Fibroblast of skin of left quadriceps (primary cell): Measurements from ENCODE around the gene PAPLN.
A peak's percentile ranks its signal among the peaks of the same experiment; 100 is the strongest.
"Not testable (repeated sequence)": the region's sequence is repeated elsewhere in the genome, so short reads cannot be mapped to it uniquely, and the experiment has no call there.

Experiments used
- DNase-seq, 2 experiments: peaks; one replicate each; pipeline ENCODE4 v3.0.0-alpha.2; 2013; ENCODE audit warnings: low read depth in 2 of 2

PAPLN gene

GRCh38 chr14:73237219-73237785 lies at the start of gene PAPLN:
TSS of gene PAPLN (plus strand) at chr14:73237506. CDS start at chr14:73239779, 2,273 bp downstream.
- DNase-seq = no peak

- DNase-seq = peak; percentile 45 to 49
These were observed 48.8 kb upstream of the PAPLN start for GRCh38 chr14:73188501-73188911.

GRCh38 chr14:73189651-73190050 lies 47.7 kb upstream of the PAPLN start:
- no peak for DNase-seq

GRCh38 chr14:73191441-73191840 lies 45.9 kb upstream of the PAPLN start:
- DNase-seq = no peak

- DNase-seq = not testable (repeated sequence)
These were observed 43.0 kb upstream of the PAPLN start for GRCh38 chr14:73194306-73194705.

- DNase-seq = no peak
These were observed 39.1 kb upstream of the PAPLN start for GRCh38 chr14:73198253-73198652.

GRCh38 chr14:73203527-73203926 lies 33.8 kb upstream of the PAPLN start:
- DNase-seq = no peak

- no peak for DNase-seq
These were observed 29.7 kb upstream of the PAPLN start for GRCh38 chr14:73207615-73208014.

- no peak for DNase-seq
These were observed 28.9 kb upstream of the PAPLN start for GRCh38 chr14:73208390-73208789.

- DNase-seq = no peak
These were observed 28.5 kb upstream of the PAPLN start for GRCh38 chr14:73208846-73209245.

- peak; percentile 14 to 15 for DNase-seq
These were observed 27.4 kb upstream of the PAPLN start for GRCh38 chr14:73209953-73210352.

- no peak for DNase-seq
These were observed 25.9 kb upstream of the PAPLN start for GRCh38 chr14:73211251-73212040.

GRCh38 chr14:73216030-73216429 lies 21.3 kb upstream of the PAPLN start:
- DNase-seq = no peak

GRCh38 chr14:73217411-73217810 lies 19.9 kb upstream of the PAPLN start:
- no peak for DNase-seq

- DNase-seq = no peak
These were observed 17.2 kb upstream of the PAPLN start for GRCh38 chr14:73220061-73220460.

GRCh38 chr14:73220634-73221033 lies 16.7 kb upstream of the PAPLN start:
- no peak for DNase-seq

GRCh38 chr14:73221945-73222344 lies 15.4 kb upstream of the PAPLN start:
- peak in 1 of 2 experiments; percentile 7 for DNase-seq

- peak in 1 of 2 experiments; percentile 32 for DNase-seq
These were observed 14.3 kb upstream of the PAPLN start for GRCh38 chr14:73223049-73223448.

GRCh38 chr14:73225496-73225895 lies 11.8 kb upstream of the PAPLN start:
- DNase-seq = no peak

- DNase-seq = peak; percentile 68 to 72
These were observed 9.2 kb upstream of the PAPLN start for GRCh38 chr14:73227812-73228781.

- no peak for DNase-seq
These were observed 7.3 kb upstream of the PAPLN start for GRCh38 chr14:73230051-73230450.
